Tibial nerve (tissue), 4 donors: ENCODE measurements around the gene MEIG1. TPM values are rescaled to one million over a fixed set of nuclear protein-coding genes. Genes with fewer than 3 reads are reported as not detected.
"Not testable (repeated sequence)": the region's sequence is repeated elsewhere in the genome, so short reads cannot be mapped to it uniquely, and the experiment has no call there.

Source experiments
- DNase-seq, 2 donors: peaks; one replicate each; pipeline ENCODE4 v3.0.0-alpha.2; 2019; ENCODE audit warnings: low spot score in 2 of 2
- H3K27ac ChIP-seq, 4 donors: fragments of 200-600 bp; sonication (generic) in 3 of 4; one replicate each; pipeline ENCODE4 v1.5.1; 2017 to 2019; ENCODE audit warnings: mild to moderate bottlenecking in 1 of 4
- H3K27me3 ChIP-seq, 2 donors: fragments of 200-600 bp; sonication (generic) in 1 of 2; one replicate each; pipeline versions ENCODE4 v1.5.1 to v1.6.0; 2017 to 2019
- H3K36me3 ChIP-seq, 3 donors: fragments of 200-600 bp; sonication (generic); one replicate each; pipeline ENCODE4 v1.5.1; 2018 to 2019
- H3K4me1 ChIP-seq, 4 donors: fragments of 200-600 bp; sonication (generic) in 3 of 4; one replicate each; pipeline ENCODE4 v1.5.1; 2017 to 2019
- H3K4me3 ChIP-seq, 4 donors: fragments of 200-600 bp; sonication (generic) in 3 of 4; one replicate each; pipeline ENCODE4 v1.5.1; 2017 to 2019; ENCODE audit warnings: mild to moderate bottlenecking in 1 of 4, moderate library complexity in 1 of 4
- H3K9me3 ChIP-seq, 4 donors: fragments of 200-600 bp; sonication (generic) in 3 of 4; one replicate each; pipeline ENCODE4 v1.5.1; 2017 to 2019
- EP300 ChIP-seq, 2 donors: sonication (generic); formaldehyde crosslinking; IDR thresholded peaks; one replicate each; pipeline ENCODE4 v1.6.1; 2017; ENCODE audit warnings: antibody characterized with exemption in 2 of 2, mild to moderate bottlenecking in 1 of 2
- POLR2A ChIP-seq, 2 donors: fragments of 450-650 bp; IDR thresholded peaks; one replicate each; pipeline ENCODE4 v1.6.1; 2017; ENCODE audit warnings: antibody characterized with exemption in 2 of 2, mild to moderate bottlenecking in 2 of 2, moderate library complexity in 2 of 2
- WGBS, 2 donors: methylation state at CpG; one replicate each; pipeline ENCODE4 v1.1.5; 2018; 5-methylcytosine and 5-hydroxymethylcytosine counted together
- total RNA-seq, 4 donors: library from RNA; depleted of rRNA; stranded (reverse); fragments of >200 nt; gene quantifications; one replicate each; pipeline ENCODE4 v1.1.0, GENCODE V29; 2016
- TF ChIP-seq, protein P1 (sequence below), 5 experiments: fragments of 200-600 bp in 3 of 5; fragments of 450-650 bp in 2 of 5; sonication (generic) in 3 of 5; IDR thresholded peaks; one replicate each; pipeline ENCODE4 v1.5.1; 2016 to 2019; ENCODE audit warnings: antibody characterized with exemption in 5 of 5, mild to moderate bottlenecking in 3 of 5, moderate library complexity in 2 of 5

MEIG1 gene
- total RNA-seq, 4 donors from 2014 or later, result not detected

DNA sequence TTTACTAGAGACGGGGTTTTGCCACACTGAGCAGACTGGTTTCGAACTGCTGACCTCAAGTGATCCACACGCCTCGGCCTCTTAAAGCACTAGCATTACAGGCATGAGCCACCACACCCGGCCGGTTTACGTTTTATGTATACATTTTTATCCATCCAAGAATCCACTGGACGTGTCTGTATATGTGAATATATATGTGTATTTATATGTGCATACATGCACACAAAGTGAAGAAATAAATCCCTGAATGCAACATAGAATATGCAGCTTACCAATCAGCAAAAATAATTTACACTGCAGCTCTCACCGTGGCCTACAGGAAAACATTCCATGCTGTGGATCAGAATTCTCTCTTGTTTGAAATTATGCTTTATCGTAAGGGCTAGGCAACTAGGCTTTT is 28.6 kb upstream of the MEIG1 start:
- H3K36me3 ChIP-seq, result peaks cover 0 to 98% (median 12%) of the 10 kb centered on the region in 3 donors
- no peaks in the 10 kb centered on the region for H3K27me3 ChIP-seq
- no peaks in the 10 kb centered on the region for H3K9me3 ChIP-seq
- WGBS, 2 donors, result 96% methylated on average over 10 of the region's 10 CpGs
- DNase-seq, result no peak
- no peak overlapping the region for H3K27ac ChIP-seq
- TF ChIP-seq EP300 (IDR thresholded peaks at IDR 0.05), result no peak
- TF ChIP-seq POLR2A (IDR thresholded peaks at IDR 0.05), result no peak
- TF ChIP-seq, protein P1, sequence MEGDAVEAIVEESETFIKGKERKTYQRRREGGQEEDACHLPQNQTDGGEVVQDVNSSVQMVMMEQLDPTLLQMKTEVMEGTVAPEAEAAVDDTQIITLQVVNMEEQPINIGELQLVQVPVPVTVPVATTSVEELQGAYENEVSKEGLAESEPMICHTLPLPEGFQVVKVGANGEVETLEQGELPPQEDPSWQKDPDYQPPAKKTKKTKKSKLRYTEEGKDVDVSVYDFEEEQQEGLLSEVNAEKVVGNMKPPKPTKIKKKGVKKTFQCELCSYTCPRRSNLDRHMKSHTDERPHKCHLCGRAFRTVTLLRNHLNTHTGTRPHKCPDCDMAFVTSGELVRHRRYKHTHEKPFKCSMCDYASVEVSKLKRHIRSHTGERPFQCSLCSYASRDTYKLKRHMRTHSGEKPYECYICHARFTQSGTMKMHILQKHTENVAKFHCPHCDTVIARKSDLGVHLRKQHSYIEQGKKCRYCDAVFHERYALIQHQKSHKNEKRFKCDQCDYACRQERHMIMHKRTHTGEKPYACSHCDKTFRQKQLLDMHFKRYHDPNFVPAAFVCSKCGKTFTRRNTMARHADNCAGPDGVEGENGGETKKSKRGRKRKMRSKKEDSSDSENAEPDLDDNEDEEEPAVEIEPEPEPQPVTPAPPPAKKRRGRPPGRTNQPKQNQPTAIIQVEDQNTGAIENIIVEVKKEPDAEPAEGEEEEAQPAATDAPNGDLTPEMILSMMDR (IDR thresholded peaks at IDR 0.05), result no peak
- H3K4me1 ChIP-seq, result no peaks in the 10 kb centered on the region
- no peak overlapping the region for H3K4me3 ChIP-seq

DNA sequence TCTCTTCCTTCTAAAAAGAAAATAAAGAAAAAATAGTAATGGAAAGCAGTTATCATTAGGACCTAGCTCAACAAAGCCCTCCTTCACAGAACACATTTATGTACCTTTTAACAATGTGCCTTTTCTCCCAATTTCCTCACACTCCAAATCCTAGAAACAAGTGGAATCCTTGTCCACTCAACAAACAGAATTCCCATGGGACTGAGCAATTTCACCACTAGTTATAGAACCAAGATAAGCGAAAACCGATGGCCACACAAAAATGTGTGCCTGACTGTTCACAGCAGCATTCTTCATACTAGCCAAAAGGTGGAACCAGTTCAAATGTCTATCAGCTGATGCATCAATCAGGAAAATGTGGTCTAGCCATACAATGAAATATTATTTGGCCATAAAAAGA is 22.6 kb upstream of the MEIG1 start:
- Histone ChIP-seq H3K27me3 (no peaks in the 10 kb centered on the region), H3K4me1 (no peaks in the 10 kb centered on the region), H3K27ac (no peak overlapping the region), H3K4me3 (no peak overlapping the region), H3K36me3 (peaks cover 0 to 60% (median 12%) of the 10 kb centered on the region in 3 donors), H3K9me3 (no peaks in the 10 kb centered on the region)
- TF ChIP-seq EP300 (IDR thresholded peaks at IDR 0.05), result peak in 1 of 2 donors; percentile 23
- TF ChIP-seq, protein P1 (IDR thresholded peaks at IDR 0.05), result no peak
- DNase-seq, result no peak
- WGBS, 2 donors, result 51 to 59% methylated on average over 2 of the region's 2 CpGs

DNA sequence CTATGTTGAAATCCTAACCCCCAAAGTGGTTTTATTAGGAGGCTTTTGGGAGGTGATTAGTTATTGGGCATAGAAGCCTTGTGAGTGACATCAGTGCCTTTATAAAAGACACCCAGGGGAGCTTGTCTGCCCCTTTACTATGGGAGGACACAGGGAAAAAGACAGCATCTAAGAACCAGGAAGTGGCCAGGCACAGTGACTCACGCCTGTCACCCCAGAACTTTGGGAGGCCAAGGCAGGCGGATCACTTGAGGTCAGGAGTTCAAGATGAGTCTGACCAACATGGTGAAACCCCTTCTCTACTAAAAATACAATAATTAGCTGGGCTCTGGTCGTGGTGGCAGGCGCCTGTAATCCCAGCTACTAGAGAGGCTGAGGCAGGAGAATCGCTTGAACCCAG is 20.2 kb upstream of the MEIG1 start:
- H3K4me1 ChIP-seq, H3K9me3 ChIP-seq, H3K4me3 ChIP-seq, H3K27ac ChIP-seq, H3K27me3 ChIP-seq, DNase-seq: not testable (repeated sequence)
- WGBS, 2 donors, result 64 to 79% methylated on average over 2 of the region's 5 CpGs
- peaks cover 0 to 56% (median 7%) of the 10 kb centered on the region in 3 donors for H3K36me3 ChIP-seq

DNA sequence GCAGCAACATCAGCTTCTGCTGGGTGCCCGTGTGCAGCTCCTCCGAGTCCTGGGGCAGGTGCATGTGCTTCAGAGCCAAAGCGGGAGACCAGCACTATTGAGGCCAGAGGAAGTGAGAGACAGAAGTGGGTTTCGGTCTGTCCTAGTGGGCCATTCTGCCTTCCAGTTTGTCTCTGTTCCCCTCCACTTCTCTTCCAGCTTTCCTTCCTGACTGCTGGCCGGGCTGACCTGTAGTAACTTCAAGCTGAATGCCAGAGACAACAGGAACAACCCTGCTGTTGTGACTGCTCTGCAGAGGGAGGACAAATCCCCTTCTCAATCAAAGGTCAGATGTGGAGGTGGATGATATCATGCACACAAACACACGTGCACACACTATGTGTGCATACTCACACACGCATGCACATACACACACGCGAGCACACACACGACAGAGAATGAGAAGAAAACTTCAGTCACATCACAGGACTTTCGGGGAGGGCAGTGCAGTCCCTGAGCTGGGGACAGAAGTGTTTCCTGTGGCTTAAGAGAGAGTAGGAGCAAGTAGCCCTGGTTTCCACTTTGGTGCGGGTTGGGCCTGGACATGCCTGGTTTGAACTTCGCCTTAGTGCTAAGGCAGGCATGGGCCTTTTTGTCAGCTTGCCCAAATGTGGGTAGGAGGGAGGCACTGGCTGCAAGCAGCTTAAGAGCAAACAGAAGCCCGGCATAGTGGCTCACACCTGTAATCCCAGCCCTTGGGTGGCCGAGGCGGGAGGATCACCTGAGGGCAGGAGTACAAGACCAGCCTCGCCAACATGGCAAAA is 16.8 kb upstream of the MEIG1 start:
- H3K27ac ChIP-seq, H3K9me3 ChIP-seq, H3K4me3 ChIP-seq, DNase-seq, H3K4me1 ChIP-seq, H3K27me3 ChIP-seq: not testable (repeated sequence)
- WGBS, 2 donors, result 75 to 86% methylated on average over 8 to 17 of the region's 17 CpGs
- peaks cover 0 to 56% (median 9%) of the 10 kb centered on the region in 3 donors for H3K36me3 ChIP-seq

DNA sequence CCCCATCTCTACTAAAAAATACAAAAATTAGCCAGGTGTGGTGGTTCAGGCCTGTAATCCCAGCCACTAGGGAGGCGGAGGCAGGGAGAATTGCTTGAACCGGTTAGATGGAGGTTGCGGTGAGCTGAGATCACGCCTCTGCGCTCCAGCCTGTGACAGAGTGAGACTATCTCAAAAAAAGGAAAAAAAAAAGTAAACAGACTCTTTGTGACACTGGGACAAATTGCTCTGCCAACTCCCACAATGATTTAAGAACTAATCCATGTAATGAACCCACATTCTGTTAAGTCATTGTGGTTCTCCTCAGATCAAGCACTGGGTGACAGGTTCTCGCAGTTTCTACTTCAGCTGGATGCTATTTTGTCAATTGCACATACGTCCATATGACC is 16.2 kb upstream of the MEIG1 start:
- not testable (repeated sequence) for H3K27ac ChIP-seq, DNase-seq, H3K4me3 ChIP-seq, H3K27me3 ChIP-seq, H3K4me1 ChIP-seq, H3K9me3 ChIP-seq
- WGBS, 2 donors, result 90 to 92% methylated on average over 6 to 7 of the region's 7 CpGs
- H3K36me3 ChIP-seq, result peaks cover 0 to 60% (median 9%) of the 10 kb centered on the region in 3 donors

DNA sequence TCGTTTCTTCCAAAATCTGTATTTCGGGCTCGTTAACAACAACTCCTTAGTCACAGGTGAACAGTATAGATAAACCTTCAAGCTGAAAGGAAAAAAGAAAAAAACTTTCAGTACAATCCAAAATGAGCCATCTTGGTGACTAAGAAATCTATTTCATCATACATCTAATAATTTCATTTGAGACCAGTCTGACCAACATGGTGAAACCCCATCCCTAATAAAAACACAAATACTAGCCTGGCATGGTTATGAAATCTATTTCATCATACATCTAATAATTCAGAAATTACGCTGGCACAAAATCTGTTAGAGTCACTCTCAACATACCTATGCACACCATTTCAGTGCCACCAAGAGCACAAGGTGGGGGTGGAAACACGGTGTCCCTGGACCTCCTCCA is 14.1 kb upstream of the MEIG1 start:
- Histone ChIP-seq H3K27me3 (no peaks in the 10 kb centered on the region), H3K9me3 (no peaks in the 10 kb centered on the region), H3K36me3 (peaks cover 0 to 77% (median 9%) of the 10 kb centered on the region in 3 donors), H3K27ac (no peak overlapping the region), H3K4me3 (no peak overlapping the region), H3K4me1 (no peaks in the 10 kb centered on the region)
- no peak for DNase-seq
- 95 to 96% methylated on average over 5 of the region's 5 CpGs for WGBS, 2 donors
- TF ChIP-seq POLR2A (IDR thresholded peaks at IDR 0.05), result no peak
- no peak for TF ChIP-seq EP300 (IDR thresholded peaks at IDR 0.05)
- TF ChIP-seq, protein P1 (IDR thresholded peaks at IDR 0.05), result no peak
